ENCODE results near the gene GAST. TPM values are rescaled to one million over a fixed set of nuclear protein-coding genes. Genes with fewer than 3 reads are reported as not detected.

The GAST gene
- total RNA-seq, 1 donor from 2014 or later, result not detected

DNA sequence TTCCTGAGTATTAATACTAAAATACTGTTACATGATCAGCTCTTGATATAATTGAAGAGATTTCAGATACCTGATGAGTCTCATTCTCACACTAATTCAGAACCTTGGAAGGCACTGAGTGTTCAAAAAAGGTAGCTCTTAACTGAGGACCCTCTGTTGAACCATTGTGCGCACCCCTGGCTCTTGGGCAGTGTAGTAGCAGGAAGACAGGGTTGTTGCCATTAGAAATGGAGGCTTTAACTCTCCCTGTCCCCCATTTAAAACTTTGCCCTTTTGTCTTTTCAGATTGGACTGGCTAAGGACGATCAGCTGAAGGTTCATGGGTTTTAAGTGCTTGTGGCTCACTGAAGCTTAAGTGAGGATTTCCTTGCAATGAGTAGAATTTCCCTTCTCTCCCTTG lies 21.6 kb upstream of the GAST start:
- Histone ChIP-seq H4K20me1 (ENCODE audit: insufficient read depth, low read length) (peaks cover 50% of the 10 kb centered on the region), H3K9me3 (ENCODE audit: insufficient read depth, low read depth, low read length) (no peaks in the 10 kb centered on the region), H3K4me2 (ENCODE audit: low read length) (peak overlapping the region; percentile 97), H3K27ac (ENCODE audit: low read depth, low read length) (peak overlapping the region; percentile 100), H3K27me3 (ENCODE audit: insufficient read depth, low read length) (no peaks in the 10 kb centered on the region), H3K36me3 (ENCODE audit: insufficient read depth, low read length) (peaks cover 34% of the 10 kb centered on the region), H2AFZ (ENCODE audit: low read depth, low read length) (no peak overlapping the region), H3K9ac (ENCODE audit: low read length) (peak overlapping the region; percentile 100), H3K4me1 (ENCODE audit: insufficient read depth, low read length) (peaks cover 23% of the 10 kb centered on the region), H3K79me2 (ENCODE audit: insufficient read depth, low read length) (peaks cover 31% of the 10 kb centered on the region), H3K4me3 (ENCODE audit: insufficient read depth, low read depth, low read length) (peak overlapping the region; percentile 99)
- TF ChIP-seq CTCF (IDR thresholded peaks at IDR 0.05; ENCODE audit: insufficient read depth, low read depth, low read length) (no peak), EZH2 (IDR thresholded peaks at IDR 0.05; ENCODE audit: insufficient read depth, low read length) (no peak)
- Mint-ChIP-seq H3K9me3 (ENCODE audit: unreplicated experiment) (peaks cover 2% of the 10 kb centered on the region), H3K4me3 (ENCODE audit: unreplicated experiment) (peak overlapping the region; percentile 90), H3K4me1 (ENCODE audit: low read depth, unreplicated experiment) (peaks cover 14% of the 10 kb centered on the region), H3K27ac (ENCODE audit: unreplicated experiment) (peak overlapping the region; percentile 96), H3K27me3 (ENCODE audit: low read depth, unreplicated experiment) (no peaks in the 10 kb centered on the region), H3K36me3 (ENCODE audit: low read depth, unreplicated experiment) (peaks cover 25% of the 10 kb centered on the region)
- no peak for DNase-seq (ENCODE audit: low read depth)
- FAIRE-seq, result no peak

- peaks cover 31% of the 10 kb centered on the region for H3K79me2 ChIP-seq (ENCODE audit: insufficient read depth, low read length)
- Mint-ChIP-seq H3K36me3 (ENCODE audit: low read depth, unreplicated experiment) (peaks cover 25% of the 10 kb centered on the region), H3K4me1 (ENCODE audit: low read depth, unreplicated experiment) (peaks cover 14% of the 10 kb centered on the region), H3K27me3 (ENCODE audit: low read depth, unreplicated experiment) (no peaks in the 10 kb centered on the region), H3K27ac (ENCODE audit: unreplicated experiment) (peak overlapping the region; percentile 96), H3K9me3 (ENCODE audit: unreplicated experiment) (no peaks in the 10 kb centered on the region), H3K4me3 (ENCODE audit: unreplicated experiment) (peak overlapping the region; percentile 90)
- peaks cover 34% of the 10 kb centered on the region for H3K36me3 ChIP-seq (ENCODE audit: insufficient read depth, low read length)
- H3K4me3 ChIP-seq (ENCODE audit: insufficient read depth, low read depth, low read length), result peak overlapping the region; percentile 35
- FAIRE-seq (no peak), DNase-seq (ENCODE audit: low read depth) (no peak)
- H4K20me1 ChIP-seq (ENCODE audit: insufficient read depth, low read length), result peaks cover 52% of the 10 kb centered on the region
- TF ChIP-seq EZH2 (IDR thresholded peaks at IDR 0.05; ENCODE audit: insufficient read depth, low read length) (no peak), CTCF (IDR thresholded peaks at IDR 0.05; ENCODE audit: insufficient read depth, low read depth, low read length) (no peak)
- peak overlapping the region; percentile 97 for H3K4me2 ChIP-seq (ENCODE audit: low read length)
- H3K9ac ChIP-seq (ENCODE audit: low read length), result peak overlapping the region; percentile 100
- no peak overlapping the region for H2AFZ ChIP-seq (ENCODE audit: low read depth, low read length)
- peak overlapping the region; percentile 45 for H3K27ac ChIP-seq (ENCODE audit: low read depth, low read length)
- peaks cover 23% of the 10 kb centered on the region for H3K4me1 ChIP-seq (ENCODE audit: insufficient read depth, low read length)
- no peaks in the 10 kb centered on the region for H3K27me3 ChIP-seq (ENCODE audit: insufficient read depth, low read length)
- no peaks in the 10 kb centered on the region for H3K9me3 ChIP-seq (ENCODE audit: insufficient read depth, low read depth, low read length)
Measured at GRCh38 chr17:41691031-41691777, 20.9 kb upstream of the GAST start.

Data from astrocyte (in vitro differentiated cells and primary cell).